CD4-positive, CD25-positive, alpha-beta regulatory T cell (primary cell): Measurements from ENCODE around the gene KCNG4. TPM values are rescaled to one million over a fixed set of nuclear protein-coding genes. Genes with fewer than 3 reads are reported as not detected.

Experiments
- ATAC-seq, 2 donors: fragments of 150-1000 bp; cut with Tn5 transposase; one replicate each; pipeline ENCODE4 v1.10.0; 2021; ENCODE audit warnings: low read depth in 2 of 2, moderate number of reproducible peaks in 2 of 2, moderate library complexity in 1 of 2
- DNase-seq, 3 donors: peaks; one replicate each; pipeline versions ENCODE4 v3.0.0 to v3.0.0-alpha.2; 2012 to 2022; ENCODE audit warnings: mixed read lengths in 1 of 3
- H3K27ac ChIP-seq: one replicate; pipeline ENCODE4 v1.7.0; 2013; ENCODE audit warnings: mild to moderate bottlenecking, low read length; ENCODE audit not compliant: insufficient read depth, poor library complexity, severe bottlenecking
- H3K27me3 ChIP-seq: one replicate; pipeline ENCODE4 v1.7.0; 2013; ENCODE audit warnings: low read length; ENCODE audit not compliant: control insufficient read depth, insufficient read depth
- H3K36me3 ChIP-seq: one replicate; pipeline ENCODE4 v1.7.0; 2013; ENCODE audit warnings: mild to moderate bottlenecking, low read length, moderate library complexity; ENCODE audit not compliant: control insufficient read depth, insufficient read depth
- H3K4me1 ChIP-seq: 2 replicates; pipeline ENCODE4 v1.7.0; 2013; ENCODE audit warnings: mild to moderate bottlenecking, low read length; ENCODE audit not compliant: insufficient read depth, control insufficient read depth, poor library complexity, severe bottlenecking
- H3K4me3 ChIP-seq: one replicate; pipeline ENCODE4 v1.7.0; 2013; ENCODE audit warnings: low read depth, mild to moderate bottlenecking, low read length, moderate library complexity
- H3K9me3 ChIP-seq, 2 experiments: 1 replicate in 1 of 2; 2 replicates in 1 of 2; pipeline ENCODE4 v1.7.0; 2013; ENCODE audit warnings: low read length in 2 of 2, mild to moderate bottlenecking in 1 of 2, moderate library complexity in 1 of 2; ENCODE audit not compliant: control insufficient read depth in 2 of 2
- H3K27ac Mint-ChIP-seq, 3 donors: one replicate each; pipeline ENCODE4 v1.8.0; 2020 to 2022; ENCODE audit warnings: mild to moderate bottlenecking in 3 of 3, mixed read lengths in 3 of 3, moderate library complexity in 2 of 3
- H3K27me3 Mint-ChIP-seq: one replicate; pipeline ENCODE4 v1.8.0; 2022; ENCODE audit warnings: mild to moderate bottlenecking, mixed read lengths
- H3K36me3 Mint-ChIP-seq: one replicate; pipeline ENCODE4 v1.8.0; 2020; ENCODE audit warnings: mixed read lengths
- H3K4me1 Mint-ChIP-seq, 4 donors: one replicate each; pipeline ENCODE4 v1.8.0; 2020 to 2022; ENCODE audit warnings: mixed read lengths in 4 of 4, mild to moderate bottlenecking in 1 of 4
- H3K4me3 Mint-ChIP-seq, 4 donors: one replicate each; pipeline ENCODE4 v1.8.0; 2020 to 2022; ENCODE audit warnings: mild to moderate bottlenecking in 4 of 4, mixed read lengths in 4 of 4, moderate library complexity in 3 of 4
- H3K9me3 Mint-ChIP-seq, 7 donors: one replicate each; pipeline ENCODE4 v1.8.0; 2020 to 2022; ENCODE audit warnings: mixed read lengths in 7 of 7, mild to moderate bottlenecking in 3 of 7, moderate library complexity in 2 of 7
- polyA plus RNA-seq, 4 donors: library from polyadenylated mRNA; unstranded; fragments of 300-500 nt; fragmentation: Illumina TruSeq; gene quantifications; one replicate each; pipeline ENCODE4 v1.2.3, GENCODE V29; 2021
- total RNA-seq: library from RNA; stranded (reverse); gene quantifications from one replicate; pipeline ENCODE4 v1.2.3, GENCODE V29; 2022

Gene KCNG4
- total and polyA plus RNA-seq, 5 donors from 2014 or later: not detected

GRCh38 chr16:84240455-84240854, 643 bp upstream of the KCNG4 start:
- H3K27ac ChIP-seq: no peak overlapping the region
- ATAC-seq: no peak
- H3K4me3 ChIP-seq: no peak overlapping the region
- no peaks in the 10 kb centered on the region for H3K9me3 ChIP-seq
- no peak for DNase-seq
- H3K36me3 Mint-ChIP-seq: no peaks in the 10 kb centered on the region
- H3K9me3 Mint-ChIP-seq: peaks cover 0 to 3% (median 0%) of the 10 kb centered on the region in 7 donors
- H3K27me3 ChIP-seq: peaks cover 2% of the 10 kb centered on the region
- H3K27me3 Mint-ChIP-seq: peaks cover 18% of the 10 kb centered on the region
- H3K36me3 ChIP-seq: no peaks in the 10 kb centered on the region
- no peaks in the 10 kb centered on the region for H3K4me1 Mint-ChIP-seq
- H3K4me3 Mint-ChIP-seq: no peak overlapping the region
- H3K4me1 ChIP-seq: no peaks in the 10 kb centered on the region
- H3K27ac Mint-ChIP-seq: no peak overlapping the region

GRCh38 chr16:84239141-84239769, 557 bp downstream of the KCNG4 start:
- H3K4me1 Mint-ChIP-seq: no peaks in the 10 kb centered on the region
- ATAC-seq (no peak), DNase-seq (no peak)
- H3K9me3 ChIP-seq: no peaks in the 10 kb centered on the region
- peaks cover 2% of the 10 kb centered on the region for H3K27me3 ChIP-seq
- peaks cover 18% of the 10 kb centered on the region for H3K27me3 Mint-ChIP-seq
- H3K27ac ChIP-seq: no peak overlapping the region
- H3K4me3 ChIP-seq: no peak overlapping the region
- no peak overlapping the region for H3K4me3 Mint-ChIP-seq
- H3K4me1 ChIP-seq: no peaks in the 10 kb centered on the region
- no peak overlapping the region for H3K27ac Mint-ChIP-seq
- H3K36me3 ChIP-seq: no peaks in the 10 kb centered on the region
- H3K36me3 Mint-ChIP-seq: no peaks in the 10 kb centered on the region
- H3K9me3 Mint-ChIP-seq: peaks cover 0 to 3% (median 0%) of the 10 kb centered on the region in 7 donors

- Histone ChIP-seq H3K4me1 (no peaks in the 10 kb centered on the region), H3K9me3 (no peaks in the 10 kb centered on the region), H3K27ac (no peak overlapping the region), H3K4me3 (no peak overlapping the region), H3K36me3 (no peaks in the 10 kb centered on the region), H3K27me3 (peaks cover 2% of the 10 kb centered on the region)
- Mint-ChIP-seq H3K4me3 (no peak overlapping the region), H3K27ac (no peak overlapping the region), H3K9me3 (peaks cover 0 to 3% (median 0%) of the 10 kb centered on the region in 7 donors), H3K4me1 (no peaks in the 10 kb centered on the region), H3K27me3 (peaks cover 27% of the 10 kb centered on the region), H3K36me3 (no peaks in the 10 kb centered on the region)
- DNase-seq: no peak
- no peak for ATAC-seq
These were observed 1.6 kb downstream of the KCNG4 start for GRCh38 chr16:84237994-84238750.

GRCh38 chr16:84236671-84237070, 3.1 kb downstream of the KCNG4 start:
- Histone ChIP-seq H3K27me3 (no peaks in the 10 kb centered on the region), H3K9me3 (no peaks in the 10 kb centered on the region), H3K4me1 (no peaks in the 10 kb centered on the region), H3K36me3 (no peaks in the 10 kb centered on the region), H3K4me3 (no peak overlapping the region), H3K27ac (no peak overlapping the region)
- H3K27ac Mint-ChIP-seq: no peak overlapping the region
- no peak for ATAC-seq
- H3K27me3 Mint-ChIP-seq: peaks cover 25% of the 10 kb centered on the region
- DNase-seq: no peak
- no peaks in the 10 kb centered on the region for H3K4me1 Mint-ChIP-seq
- no peaks in the 10 kb centered on the region for H3K36me3 Mint-ChIP-seq
- no peak overlapping the region for H3K4me3 Mint-ChIP-seq
- peaks cover 0 to 1% (median 0%) of the 10 kb centered on the region in 7 donors for H3K9me3 Mint-ChIP-seq

- H3K9me3 Mint-ChIP-seq: peaks cover 0 to 1% (median 0%) of the 10 kb centered on the region in 7 donors
- no peaks in the 10 kb centered on the region for H3K4me1 Mint-ChIP-seq
- H3K4me3 ChIP-seq: no peak overlapping the region
- DNase-seq: no peak
- H3K27me3 ChIP-seq: no peaks in the 10 kb centered on the region
- peaks cover 17% of the 10 kb centered on the region for H3K27me3 Mint-ChIP-seq
- no peaks in the 10 kb centered on the region for H3K36me3 Mint-ChIP-seq
- H3K4me1 ChIP-seq: no peaks in the 10 kb centered on the region
- H3K36me3 ChIP-seq: no peaks in the 10 kb centered on the region
- no peak for ATAC-seq
- H3K27ac ChIP-seq: no peak overlapping the region
- H3K27ac Mint-ChIP-seq: no peak overlapping the region
- no peak overlapping the region for H3K4me3 Mint-ChIP-seq
- no peaks in the 10 kb centered on the region for H3K9me3 ChIP-seq
These were observed 5.2 kb downstream of the KCNG4 start for GRCh38 chr16:84234321-84235241.

GRCh38 chr16:84233748-84234147, 6.1 kb downstream of the KCNG4 start:
- Mint-ChIP-seq H3K36me3 (no peaks in the 10 kb centered on the region), H3K9me3 (peaks cover 0 to 1% (median 0%) of the 10 kb centered on the region in 7 donors), H3K27ac (no peak overlapping the region), H3K4me3 (no peak overlapping the region), H3K27me3 (peaks cover 17% of the 10 kb centered on the region), H3K4me1 (no peaks in the 10 kb centered on the region)
- no peak overlapping the region for H3K27ac ChIP-seq
- DNase-seq (no peak), ATAC-seq (no peak)
- H3K36me3 ChIP-seq: no peaks in the 10 kb centered on the region
- H3K4me3 ChIP-seq: no peak overlapping the region
- H3K4me1 ChIP-seq: no peaks in the 10 kb centered on the region
- no peaks in the 10 kb centered on the region for H3K27me3 ChIP-seq
- H3K9me3 ChIP-seq: no peaks in the 10 kb centered on the region

- Histone ChIP-seq H3K4me3 (no peak overlapping the region), H3K27ac (no peak overlapping the region), H3K9me3 (no peaks in the 10 kb centered on the region), H3K36me3 (no peaks in the 10 kb centered on the region), H3K4me1 (no peaks in the 10 kb centered on the region), H3K27me3 (no peaks in the 10 kb centered on the region)
- Mint-ChIP-seq H3K9me3 (peaks cover 0 to 1% (median 0%) of the 10 kb centered on the region in 7 donors), H3K36me3 (no peaks in the 10 kb centered on the region), H3K4me3 (no peak overlapping the region), H3K4me1 (no peaks in the 10 kb centered on the region), H3K27me3 (peaks cover 22% of the 10 kb centered on the region), H3K27ac (no peak overlapping the region)
- ATAC-seq: no peak
- DNase-seq: no peak
These were observed 6.8 kb downstream of the KCNG4 start for GRCh38 chr16:84232969-84233368.
